ENCODE results near the gene BATF2.

BATF2 gene

GRCh38 chr11:64963072-64963631 lies 33.6 kb downstream of the BATF2 start:
- DNase-seq (ENCODE audit: low read depth) = no peak

GRCh38 chr11:64960719-64961118 lies 36.1 kb downstream of the BATF2 start:
- DNase-seq (ENCODE audit: low read depth) = no peak

- no peak for DNase-seq (ENCODE audit: low read depth)
Observed at GRCh38 chr11:64959498-64959897, 37.3 kb downstream of the BATF2 start.

- DNase-seq (ENCODE audit: low read depth) = no peak
Observed at GRCh38 chr11:64954201-64954600, 42.6 kb downstream of the BATF2 start.

- no peak for DNase-seq (ENCODE audit: low read depth)
Observed at GRCh38 chr11:64951529-64951928, 45.2 kb downstream of the BATF2 start.

GRCh38 chr11:64947208-64947814 lies 49.5 kb downstream of the BATF2 start:
- DNase-seq (ENCODE audit: low read depth) = no peak
